T-helper 1 cell treated with Interleukin-12 subunit alpha and Interleukin-12 subunit beta and Interleukin-4 antibody, amounts not matched to agents 30 ng/mL and 1 ng/mL, for 36 hours (primary cell): ENCODE measurements around the gene CHN2. TPM values are rescaled to one million over a fixed set of nuclear protein-coding genes. Genes with fewer than 3 reads are reported as not detected.

Experiments
- intact Hi-C: fragments of 100-400 bp; cut with micrococcal nuclease; formaldehyde crosslinking; loops from one replicate; pipeline ENCODE4 v1.15.1; 2024
- total RNA-seq: library from RNA; stranded (reverse); gene quantifications from 2 replicates; pipeline ENCODE4 v1.2.3, GENCODE V29; 2022

The CHN2 gene
- total RNA-seq, 1 donor from 2014 or later = 0.74 TPM

DNA sequence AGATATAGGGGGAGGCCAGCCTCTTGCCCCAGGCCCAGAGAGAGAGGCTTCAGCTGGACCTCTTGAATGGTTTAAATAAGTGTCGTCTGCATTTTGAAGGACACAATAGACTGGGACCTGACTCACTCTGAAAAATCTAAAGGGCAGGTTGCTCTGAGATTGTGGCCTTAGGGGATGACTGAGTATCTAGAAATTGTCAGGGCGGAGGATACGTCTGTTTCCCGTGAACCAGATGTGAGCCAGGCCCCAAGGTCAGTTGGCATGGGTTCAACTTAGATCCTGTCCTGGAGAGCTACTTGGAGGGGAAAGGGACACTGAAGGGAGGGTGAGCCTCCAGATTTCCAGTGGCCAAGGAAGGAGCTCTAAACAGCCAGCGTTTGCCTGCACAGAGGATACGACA is 110.2 kb downstream of the CHN2 start:
- intact Hi-C loops = no loop called here

DNA sequence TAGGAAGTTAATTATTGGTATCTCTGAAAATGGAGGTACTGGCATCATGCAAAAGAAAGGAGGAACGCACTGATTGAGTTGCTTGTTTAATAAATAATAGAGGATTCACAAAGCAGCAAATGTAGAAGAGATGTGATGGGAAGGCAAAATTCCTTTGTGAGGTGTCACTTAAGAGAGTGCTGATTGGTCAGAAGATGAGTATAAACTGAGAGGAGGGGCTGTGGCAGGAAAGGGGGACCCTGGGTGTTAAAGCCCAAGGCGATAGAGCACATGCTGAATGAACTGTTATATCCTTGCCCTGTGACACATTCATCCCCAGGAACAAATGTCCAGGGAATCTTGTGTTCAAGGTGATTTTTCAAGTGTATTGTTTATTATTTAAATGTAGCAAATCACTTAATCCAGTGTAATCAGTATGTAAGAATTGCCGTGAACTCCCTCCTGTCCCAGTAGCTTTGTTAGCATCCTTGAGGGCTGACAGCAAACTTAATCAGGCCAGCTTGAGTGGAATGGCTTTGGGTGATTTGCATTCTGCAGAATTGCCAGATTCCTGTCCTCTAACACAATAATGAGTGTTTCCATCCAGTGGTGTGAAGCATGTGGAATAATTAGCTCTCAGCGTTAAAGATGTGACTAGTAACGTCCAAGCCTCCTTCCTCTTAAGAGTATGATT is 111.9 kb downstream of the CHN2 start:
- intact Hi-C loops = no loop called here

DNA sequence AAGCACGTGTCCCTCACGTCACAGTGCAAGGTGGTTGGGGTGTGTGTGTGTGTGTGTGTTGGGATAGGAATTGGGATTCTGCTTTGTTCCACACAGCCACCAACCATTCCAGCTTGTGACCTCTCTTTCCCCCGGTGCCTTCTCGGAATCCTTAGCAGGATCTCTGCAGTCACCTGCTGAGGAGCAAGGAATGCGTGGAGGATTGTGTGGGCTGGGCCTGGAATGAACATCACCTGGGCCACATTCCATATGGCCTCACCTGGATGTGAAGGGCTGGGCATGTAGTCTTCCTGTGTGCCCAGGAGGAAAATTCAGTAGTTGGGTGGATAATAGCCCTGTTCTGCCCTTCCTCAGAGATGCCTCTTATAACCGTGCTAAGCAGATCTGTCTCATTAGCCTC is 113.8 kb downstream of the CHN2 start:
- intact Hi-C loops = no loop called here

DNA sequence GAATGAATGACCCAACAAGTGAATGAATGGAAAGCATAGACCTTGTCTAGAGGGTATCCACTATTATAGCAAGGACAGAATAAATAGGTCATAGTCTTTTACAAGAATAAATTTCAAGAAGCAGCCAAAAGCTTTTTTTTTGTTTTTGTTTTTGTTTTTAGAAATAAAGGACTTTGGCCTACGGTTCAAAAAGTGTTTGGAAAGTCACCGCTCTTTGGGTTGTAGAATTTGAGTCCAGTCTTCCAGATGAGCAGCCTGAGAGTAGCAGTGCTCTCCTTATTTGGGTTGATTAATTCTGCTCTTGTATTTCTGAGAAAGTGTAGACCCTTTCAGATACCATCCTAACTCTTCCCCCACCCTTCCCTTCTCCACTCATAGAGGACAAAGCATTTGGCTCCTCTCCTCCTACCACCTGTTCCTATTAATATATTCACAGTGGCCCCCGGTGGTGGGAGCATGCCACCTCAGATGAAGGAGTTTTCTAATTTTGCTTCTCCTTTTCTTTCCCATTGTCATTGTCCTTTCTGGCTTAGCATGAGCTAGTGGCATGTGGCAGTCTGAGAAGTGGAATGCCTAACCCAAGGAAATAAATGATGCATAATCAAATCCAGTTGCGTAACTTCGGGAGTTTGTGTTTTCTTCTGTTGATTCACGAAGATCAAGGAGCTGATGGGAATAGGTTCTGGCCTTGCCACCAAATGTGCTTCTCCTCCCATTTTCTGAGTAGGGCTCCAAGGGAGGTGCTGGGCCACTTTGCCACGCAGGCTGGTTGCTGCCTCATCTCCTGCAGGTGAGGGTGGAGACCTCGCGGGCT is 114.7 kb downstream of the CHN2 start:
- intact Hi-C loops = no loop called here

DNA sequence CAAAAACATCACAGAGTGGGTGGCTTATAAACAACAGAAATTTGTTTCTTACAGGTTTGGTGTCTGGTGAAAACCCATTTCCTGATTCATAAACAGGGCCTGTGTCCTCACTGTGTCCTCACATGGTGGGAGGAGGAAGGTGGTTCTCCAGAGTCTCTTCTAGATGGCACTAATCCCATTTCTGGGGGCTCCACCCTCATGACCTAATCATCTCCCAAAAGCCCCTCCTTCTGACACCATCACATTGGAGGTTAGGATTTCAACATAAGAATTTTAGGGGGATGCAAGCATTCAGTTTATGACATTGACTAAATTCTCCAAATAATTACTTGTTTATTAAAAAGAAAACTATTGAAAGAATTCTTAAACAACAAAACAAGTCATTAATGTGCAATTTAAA is 116.0 kb downstream of the CHN2 start:
- intact Hi-C loops = no loop called here

DNA sequence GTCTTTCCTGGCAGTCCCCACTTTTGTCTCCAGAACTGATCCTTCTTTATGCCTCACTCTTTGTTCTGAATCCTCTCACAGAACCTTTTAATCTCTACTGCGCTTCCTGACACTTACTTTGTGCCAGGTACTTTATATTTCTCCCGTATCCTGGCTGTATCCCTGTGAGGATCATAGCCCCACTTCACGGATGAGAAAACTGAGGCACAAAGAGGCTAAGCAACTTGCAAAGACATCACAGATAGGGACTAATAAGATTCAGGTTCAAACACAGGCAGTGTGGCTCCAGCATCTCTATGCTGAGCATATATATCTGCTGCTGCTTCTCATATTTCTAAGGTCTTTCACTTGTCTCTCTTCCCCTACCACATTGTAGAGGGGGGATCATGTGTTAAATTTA is 116.7 kb downstream of the CHN2 start:
- intact Hi-C loops = no loop called here

DNA sequence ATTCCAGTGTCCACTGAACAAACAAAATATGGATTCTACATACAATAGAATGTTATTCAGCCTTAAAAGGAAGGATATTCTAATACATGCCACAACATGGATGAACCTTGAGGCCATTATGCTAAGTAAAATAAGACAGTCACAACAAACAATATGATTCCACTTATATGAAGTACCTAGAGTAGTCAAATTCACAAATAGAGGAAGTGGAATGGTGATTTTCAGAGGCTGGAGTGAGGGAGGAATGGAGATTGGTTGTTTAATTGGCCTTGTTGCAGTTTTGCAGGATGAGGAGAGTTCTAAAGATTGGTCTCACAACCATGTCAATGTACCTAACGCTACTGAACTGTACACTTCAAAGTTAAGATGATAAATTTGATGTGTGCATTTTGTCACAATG is 119.6 kb downstream of the CHN2 start:
- intact Hi-C loops = no loop called here

DNA sequence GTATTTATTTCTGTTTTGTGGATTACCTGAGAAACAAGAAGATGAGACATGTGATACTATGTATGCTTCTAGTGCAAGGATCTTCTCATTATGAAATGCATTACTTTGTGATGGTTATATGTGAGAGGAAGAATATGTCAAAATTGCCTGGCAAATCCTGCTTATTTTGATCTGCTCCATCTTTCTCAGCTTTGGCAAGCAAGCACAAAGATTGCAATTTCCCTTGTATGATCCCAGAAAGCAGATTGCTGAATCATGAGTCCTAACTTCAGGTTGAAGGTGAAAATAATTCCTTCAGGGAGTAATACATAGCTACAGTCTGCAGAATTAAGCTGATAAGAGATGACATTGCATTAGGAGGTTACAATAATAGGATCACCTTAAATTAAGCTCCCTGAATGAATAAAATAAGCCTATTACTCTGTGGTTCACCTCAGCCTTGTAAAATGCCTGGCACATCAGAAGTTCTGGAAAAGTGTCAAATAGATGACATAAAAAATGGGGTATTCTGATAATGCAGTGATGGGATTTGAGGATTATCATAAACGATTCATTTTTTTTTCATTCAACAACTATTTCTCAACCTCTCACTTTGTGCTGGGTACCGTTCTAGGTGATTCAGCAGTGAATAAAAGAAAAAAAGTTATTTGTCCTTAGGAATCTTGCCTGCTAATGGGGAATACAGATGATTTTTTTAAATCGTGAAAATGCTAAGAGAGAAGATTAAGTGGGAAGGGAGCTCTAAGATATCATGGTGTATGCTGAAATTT is 120.7 kb downstream of the CHN2 start:
- intact Hi-C loops = no loop called here

DNA sequence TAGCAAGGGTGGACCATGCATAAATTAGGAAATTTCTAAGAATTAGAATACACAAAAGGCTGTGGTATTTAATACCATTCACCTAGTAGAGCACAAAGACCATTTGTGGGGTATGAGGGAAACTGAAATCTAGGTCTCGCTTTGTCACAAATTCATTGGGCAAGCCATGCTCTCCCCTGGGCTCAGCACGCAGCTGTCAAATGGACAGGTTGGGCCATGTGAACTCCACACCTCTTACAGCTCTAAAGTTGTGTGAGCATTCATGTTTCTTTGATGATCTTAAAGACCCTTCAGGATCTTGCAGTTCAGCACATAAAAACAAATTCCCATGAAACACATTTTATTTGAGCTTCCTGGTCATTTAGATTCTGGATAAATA is 121.3 kb downstream of the CHN2 start:
- intact Hi-C loops = no loop called here

DNA sequence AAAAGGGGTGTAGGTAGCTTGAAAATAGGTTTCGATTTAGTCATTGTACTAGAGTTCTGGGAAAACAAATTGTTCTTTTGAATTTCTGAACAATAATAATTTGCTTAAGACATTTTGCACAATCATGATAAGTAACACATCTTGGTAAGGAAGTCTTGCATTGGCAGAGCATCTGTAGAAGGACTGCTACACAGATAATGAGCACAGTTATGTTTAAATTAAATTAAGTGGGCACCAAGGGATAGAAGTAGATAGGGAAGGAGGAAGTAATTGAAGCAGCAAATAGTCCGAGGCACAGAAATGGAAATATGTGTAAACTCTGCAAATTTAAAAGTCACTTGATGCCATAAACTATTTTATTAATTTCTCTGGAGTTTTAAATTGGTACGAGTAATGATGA is 122.4 kb downstream of the CHN2 start:
- intact Hi-C loops = no loop called here

DNA sequence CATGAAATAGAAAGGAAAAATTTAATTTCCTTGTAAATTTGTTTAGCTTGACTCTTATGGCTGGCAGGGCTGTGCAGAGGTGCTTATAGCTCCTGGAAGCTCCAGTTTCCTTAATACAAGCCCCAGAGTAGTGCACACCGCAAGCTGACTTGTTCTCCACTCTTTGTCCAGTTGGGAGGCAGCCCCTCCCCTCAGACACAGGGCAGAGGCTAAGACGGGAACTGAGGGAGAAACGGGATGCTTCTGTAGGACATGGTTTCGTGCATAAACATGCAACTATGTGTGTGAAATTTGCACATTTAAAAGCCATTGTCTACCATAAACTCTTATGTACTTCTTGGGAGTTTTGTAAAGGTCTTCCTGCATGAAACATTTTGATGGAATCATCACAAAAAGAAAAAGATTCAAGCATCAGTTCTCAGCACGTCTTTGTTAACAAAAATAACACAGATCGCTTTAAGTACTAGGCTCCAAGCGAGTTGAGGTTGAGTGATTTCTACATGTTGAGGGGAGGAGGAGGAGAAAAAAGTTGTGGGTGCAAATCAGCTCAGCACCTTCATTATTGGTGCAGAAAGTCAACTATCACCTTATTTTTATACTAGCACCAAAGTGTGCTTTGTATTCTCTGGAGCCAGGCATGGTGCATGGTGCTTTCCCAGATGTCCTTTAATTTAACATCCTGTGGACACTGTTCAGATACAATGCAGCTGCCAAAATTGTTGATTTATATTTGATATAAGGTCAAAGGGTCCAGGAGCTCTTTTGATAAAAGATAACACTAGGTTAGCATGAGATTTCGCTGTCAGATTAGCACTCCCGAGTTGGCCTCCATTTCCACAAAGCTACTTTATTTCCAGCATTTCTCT is 124.5 kb downstream of the CHN2 start:
- intact Hi-C loops = no loop called here

DNA sequence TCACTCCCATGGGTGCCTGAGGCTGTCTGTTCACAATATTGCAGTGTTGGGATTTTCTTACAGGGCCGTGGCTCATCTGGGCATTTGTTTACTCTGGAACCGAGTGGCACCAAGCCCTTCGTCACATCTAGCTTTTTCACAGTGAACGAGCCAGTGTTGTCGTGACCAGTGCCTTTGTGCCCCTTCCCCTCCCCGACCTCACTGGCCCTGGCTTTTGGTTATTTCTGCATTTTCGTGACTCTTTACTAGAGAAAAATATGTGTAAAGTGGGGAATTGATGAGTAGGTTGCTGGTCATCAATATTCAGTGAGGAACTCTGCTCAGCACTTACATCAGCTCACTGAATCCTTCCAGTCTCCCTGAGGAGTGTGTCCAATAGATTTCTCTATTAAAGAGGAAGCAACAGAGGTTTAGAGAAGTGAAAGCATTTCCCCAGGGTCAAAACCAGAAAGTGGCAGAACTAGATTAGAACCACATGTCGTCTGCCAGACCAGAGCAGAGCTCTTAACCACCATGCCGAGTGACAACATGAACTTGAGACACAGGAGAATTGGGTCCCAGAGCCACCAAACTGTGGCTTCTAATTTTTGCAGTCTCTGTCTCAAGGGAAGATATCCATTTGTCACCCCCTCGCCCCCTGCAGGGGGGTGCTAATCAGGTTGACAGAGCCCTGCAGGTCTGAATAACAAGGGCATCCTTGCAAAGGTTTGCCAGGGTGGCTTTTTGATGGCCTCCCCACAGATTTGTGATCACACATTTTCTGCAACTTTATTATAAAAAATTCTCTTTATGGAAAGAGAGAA is 125.3 kb downstream of the CHN2 start:
- intact Hi-C loops = no loop called here

DNA sequence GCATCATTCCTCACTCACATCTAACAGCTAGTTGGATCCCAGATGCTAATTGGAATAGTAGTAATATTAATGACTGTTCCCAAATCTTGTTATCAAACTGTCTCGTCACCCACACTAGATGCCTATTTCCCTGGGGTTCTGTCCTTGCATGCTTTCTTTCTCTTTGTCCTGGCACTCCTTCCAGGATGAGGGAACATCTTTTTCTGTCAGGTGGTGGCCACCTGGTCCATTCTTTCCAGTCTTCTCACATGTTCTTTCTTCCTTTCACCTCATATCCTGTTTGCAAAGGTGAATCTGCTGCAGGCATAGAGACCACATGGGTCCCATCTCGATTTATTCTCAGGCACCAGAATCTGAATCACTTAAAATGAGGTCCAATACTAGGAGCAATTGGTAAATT is 126.0 kb downstream of the CHN2 start:
- intact Hi-C loops = no loop called here

DNA sequence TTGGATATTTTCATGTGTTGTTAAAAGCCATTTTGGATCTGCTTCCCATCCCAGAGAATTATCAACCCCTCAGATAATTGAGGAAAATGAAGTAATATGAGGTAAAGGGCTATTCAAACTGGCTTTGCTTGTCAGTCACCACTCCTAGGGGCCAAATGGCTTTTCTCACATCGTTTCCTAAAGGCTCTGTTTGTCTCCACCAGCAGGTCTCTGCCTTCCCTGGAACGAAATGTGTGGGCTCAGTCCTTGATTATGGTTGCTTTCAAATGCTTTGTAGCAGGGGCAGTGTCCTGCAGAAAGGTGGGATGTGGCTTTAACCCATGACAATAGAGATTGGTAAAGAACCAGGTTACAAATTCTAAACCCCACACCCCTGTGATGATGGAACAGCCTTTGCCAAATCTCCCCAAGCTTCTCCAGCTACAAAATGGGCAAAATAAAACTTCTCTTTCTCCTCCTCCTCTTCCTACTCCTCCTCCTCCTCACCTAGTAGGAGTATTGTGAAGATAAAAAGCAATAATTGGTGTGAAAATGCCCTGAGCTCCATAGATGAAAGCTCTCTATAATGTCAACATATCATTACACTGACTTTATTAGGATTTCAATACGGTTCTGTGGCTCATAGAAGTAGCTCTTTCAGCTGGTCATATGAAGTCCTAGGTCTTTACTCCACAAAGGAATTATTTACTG is 127.6 kb downstream of the CHN2 start:
- intact Hi-C loops = no loop called here

DNA sequence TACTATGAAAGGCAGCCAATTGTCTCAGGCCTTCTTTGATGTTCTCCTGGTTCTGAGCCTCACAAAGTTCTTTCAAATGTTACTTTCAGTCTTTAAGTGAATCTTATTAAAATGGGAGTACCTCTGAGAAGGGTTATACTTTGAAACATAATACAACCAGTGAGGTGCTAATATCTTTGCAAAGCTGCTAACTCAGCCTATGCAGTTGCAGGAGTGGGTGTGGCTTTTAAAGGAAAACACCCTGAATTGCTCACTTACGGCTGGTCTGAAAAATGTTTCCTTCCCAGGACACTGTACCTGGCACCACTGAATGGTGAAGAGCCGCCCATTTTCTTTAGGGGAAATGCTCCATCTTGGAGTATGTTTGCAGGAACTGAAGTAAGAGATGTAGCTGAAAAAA is 130.9 kb downstream of the CHN2 start:
- intact Hi-C loops = no loop called here

DNA sequence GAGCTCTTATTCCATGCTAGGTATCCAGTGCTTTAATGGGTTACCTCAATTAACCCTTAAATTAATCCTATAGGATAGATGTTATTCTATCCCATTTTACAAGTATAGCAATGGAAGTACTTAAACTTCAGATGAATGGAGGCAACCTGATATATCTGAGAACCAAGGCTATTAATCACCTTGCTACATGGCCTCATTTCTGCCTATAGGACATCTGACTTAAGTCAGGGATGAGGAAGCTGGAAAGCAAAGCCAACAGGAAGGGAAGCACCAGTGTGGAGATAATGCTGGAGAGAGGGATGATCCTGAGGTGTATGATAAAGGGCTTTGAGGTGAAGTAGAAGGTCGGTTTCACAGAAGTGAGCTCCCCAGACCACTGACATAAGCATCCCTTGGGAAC is 132.3 kb downstream of the CHN2 start:
- intact Hi-C loops = no loop called here

DNA sequence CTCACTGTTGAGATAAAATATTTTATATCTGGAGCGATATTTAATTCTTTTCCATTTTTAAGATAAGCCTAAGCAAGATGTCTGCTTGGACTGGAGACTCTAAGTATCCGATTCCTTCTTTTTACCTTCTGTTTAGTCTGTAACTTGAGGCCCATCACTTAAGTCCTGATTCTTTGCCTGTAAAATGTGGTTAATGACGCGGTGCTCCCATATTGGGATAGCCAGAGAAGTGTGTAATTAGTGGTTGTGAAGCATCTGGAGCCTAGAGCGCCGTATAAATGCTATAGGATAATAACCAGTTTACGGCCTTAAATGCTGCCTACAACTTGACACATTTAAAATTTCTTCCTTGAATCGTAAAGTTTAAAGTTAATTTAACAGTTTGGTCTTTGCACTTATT is 132.9 kb downstream of the CHN2 start:
- intact Hi-C loops = no loop called here

DNA sequence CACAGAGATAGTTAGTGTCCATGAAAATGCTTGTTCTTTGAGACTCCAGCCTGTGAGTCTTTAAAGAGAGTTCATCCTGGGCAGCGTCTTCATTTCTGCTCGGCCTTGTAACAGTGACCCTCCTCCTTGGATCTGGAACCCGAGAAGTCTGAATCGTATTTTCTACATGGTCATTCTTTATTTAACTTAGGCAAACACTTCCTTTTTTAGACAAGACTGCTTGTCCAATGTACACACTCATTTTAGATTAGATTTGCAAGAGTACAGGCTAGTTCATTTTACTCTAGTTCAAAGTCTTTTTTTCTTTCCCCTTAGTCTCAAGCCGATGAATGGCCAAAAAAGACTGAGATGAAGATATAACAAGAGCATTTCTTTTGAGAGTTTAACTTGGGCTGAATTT is 133.5 kb downstream of the CHN2 start:
- intact Hi-C loops = no loop called here

DNA sequence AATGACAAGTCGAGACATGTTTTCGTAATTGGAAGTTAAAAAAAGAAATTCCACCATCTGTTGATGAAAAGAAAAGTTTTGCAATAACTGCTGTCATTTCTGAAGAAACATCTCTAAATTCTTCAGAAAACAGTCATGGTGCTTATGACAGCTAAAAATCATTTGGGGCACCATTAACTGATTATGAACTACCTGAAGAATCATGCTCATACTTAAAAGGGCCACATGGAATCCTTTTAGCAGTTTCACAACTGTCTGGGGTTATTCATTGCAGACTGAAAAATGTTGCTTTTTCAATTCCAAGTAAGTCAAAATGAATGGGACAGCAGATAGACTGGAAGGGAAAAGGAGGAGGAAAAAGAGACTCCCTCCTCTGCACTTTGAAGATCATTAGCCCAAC is 134.2 kb downstream of the CHN2 start:
- intact Hi-C loops = no loop called here

DNA sequence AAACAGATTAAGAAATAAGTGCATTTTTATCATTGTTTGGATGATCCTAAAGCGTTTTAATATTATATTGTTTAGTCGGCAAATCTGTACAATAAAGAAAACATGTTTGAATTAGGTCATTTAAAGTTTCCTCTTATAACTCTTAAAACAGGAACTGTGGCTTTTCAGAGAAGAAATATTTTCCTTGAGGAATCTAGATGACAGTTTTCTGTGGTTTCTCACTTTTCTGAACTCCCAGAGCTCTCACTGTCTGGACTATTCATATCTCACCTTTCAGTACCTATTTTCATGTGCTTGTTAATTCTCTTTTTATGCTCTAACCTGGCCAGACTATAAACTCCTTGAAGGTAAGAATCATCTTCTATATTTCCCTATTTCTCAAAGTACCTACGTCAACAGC is 135.1 kb downstream of the CHN2 start:
- intact Hi-C loops = no loop called here
